GM19035 (cell line): Measurements from ENCODE around the gene KATNAL1.

Source experiments
- ATAC-seq: cut with Tn5 transposase; IDR thresholded peaks from one replicate; pipeline ENCODE4 v1.9.1; 2021; ENCODE audit not compliant: unreplicated experiment

The KATNAL1 gene

GRCh38 chr13:30307194-30307970 lies at the start of gene KATNAL1:
TSS of gene KATNAL1 (minus strand) at chr13:30307551. CDS start at chr13:30283777, 23,774 bp downstream.
- peak; percentile 66 for ATAC-seq

GRCh38 chr13:30355839-30356238 lies 48.5 kb upstream of the KATNAL1 start:
- no peak for ATAC-seq

GRCh38 chr13:30355384-30355699 lies 48.0 kb upstream of the KATNAL1 start:
- ATAC-seq = no peak

DNA sequence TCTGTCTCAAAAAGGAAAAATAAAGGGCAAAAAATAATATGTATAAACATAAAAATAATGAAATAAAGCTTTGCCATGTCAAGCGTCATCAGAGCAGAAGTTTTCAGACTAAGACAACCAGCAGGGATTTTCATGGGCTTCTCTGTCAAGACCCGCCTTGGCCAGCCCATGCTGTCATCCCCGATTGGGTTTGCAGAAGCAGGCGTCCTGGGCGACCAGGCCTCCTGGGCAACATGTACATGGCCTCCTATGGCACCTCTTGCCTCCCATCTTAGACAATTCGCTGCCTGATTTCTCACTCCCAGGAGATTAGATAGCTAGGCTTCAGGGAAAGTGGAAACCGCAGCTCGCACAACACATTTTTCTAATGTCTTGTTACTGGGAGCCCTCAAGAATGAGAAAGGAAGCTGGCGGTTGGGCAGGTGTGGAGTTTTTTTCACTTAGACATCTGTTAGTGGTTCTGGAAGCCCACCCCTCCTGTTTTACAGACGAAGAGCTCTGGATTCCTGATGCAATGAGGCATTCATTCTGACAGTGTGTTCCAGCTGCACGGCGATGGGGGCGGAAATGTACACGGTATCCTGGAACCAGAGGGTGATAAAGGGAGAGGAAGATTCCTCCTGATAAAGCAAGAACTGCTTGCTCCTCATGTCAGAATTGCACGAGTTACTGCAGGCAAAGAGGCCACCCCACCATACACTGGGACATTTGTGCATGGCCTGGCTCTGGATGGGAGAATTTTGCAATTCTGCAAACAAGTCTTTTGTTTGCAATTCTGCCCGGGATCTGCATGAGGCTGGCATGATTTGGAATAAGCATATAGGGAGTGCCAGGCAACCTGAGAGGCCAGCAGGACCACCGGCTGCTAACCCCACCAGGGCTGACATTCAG lies 47.4 kb upstream of the KATNAL1 start:
- ATAC-seq = no peak

GRCh38 chr13:30353471-30354215 lies 46.3 kb upstream of the KATNAL1 start:
- no peak for ATAC-seq

- ATAC-seq = no peak
Measured at GRCh38 chr13:30353060-30353459, 45.7 kb upstream of the KATNAL1 start.

DNA sequence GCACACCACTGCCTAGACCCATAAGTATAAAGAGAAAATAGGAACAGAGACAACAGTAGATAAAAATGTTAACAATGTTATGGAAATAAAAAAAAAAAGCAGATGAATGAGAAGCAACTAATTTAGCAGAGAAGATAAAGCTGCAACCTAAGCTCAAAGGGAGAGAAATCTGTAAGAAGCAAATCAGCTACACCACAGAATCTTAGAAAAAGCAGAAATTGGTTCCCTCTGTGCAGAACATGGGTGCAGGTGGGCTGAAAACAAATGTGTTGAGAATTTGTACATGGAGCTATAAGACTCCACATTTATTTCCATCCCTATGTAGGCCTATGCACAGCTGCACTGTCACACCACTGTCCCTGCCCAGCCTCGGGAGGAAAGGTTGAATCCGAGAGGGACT lies 44.8 kb upstream of the KATNAL1 start:
- no peak for ATAC-seq

GRCh38 chr13:30346789-30347167 lies 39.4 kb upstream of the KATNAL1 start:
- ATAC-seq = peak; percentile 35

- peak; percentile 80 for ATAC-seq
Measured at GRCh38 chr13:30346153-30346788, 38.9 kb upstream of the KATNAL1 start.

DNA sequence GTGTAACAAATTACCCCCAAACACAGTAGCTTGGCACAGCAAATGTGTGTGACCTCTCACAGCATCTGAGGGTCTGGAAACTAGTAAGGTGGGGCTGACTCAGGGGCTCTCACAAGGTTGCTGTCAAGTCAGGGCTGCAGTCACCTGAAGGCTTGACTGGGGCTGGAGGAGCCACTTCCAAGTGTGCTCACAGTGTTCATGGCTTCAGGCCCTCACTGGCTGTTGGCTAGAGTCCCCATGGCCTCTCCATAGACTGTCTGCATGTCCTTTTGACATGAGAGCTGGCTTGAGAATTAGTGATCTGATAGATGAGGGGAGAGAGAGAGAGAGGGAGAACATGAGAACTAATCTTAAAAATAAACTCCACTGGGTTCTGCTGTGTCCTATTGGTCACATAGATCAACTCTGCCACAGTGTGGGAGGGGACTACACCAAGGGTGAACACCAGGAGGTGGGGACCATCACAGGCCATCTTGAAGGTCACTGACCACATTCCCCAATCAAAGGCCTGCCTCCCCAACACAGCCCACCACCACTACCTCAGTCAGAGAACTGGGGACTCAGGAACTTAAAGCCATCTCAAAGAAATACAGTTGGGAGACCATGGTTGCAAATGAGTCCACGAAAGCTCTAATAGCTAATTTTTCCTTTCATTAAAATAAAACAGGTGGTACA lies 38.2 kb upstream of the KATNAL1 start:
- ATAC-seq = no peak

DNA sequence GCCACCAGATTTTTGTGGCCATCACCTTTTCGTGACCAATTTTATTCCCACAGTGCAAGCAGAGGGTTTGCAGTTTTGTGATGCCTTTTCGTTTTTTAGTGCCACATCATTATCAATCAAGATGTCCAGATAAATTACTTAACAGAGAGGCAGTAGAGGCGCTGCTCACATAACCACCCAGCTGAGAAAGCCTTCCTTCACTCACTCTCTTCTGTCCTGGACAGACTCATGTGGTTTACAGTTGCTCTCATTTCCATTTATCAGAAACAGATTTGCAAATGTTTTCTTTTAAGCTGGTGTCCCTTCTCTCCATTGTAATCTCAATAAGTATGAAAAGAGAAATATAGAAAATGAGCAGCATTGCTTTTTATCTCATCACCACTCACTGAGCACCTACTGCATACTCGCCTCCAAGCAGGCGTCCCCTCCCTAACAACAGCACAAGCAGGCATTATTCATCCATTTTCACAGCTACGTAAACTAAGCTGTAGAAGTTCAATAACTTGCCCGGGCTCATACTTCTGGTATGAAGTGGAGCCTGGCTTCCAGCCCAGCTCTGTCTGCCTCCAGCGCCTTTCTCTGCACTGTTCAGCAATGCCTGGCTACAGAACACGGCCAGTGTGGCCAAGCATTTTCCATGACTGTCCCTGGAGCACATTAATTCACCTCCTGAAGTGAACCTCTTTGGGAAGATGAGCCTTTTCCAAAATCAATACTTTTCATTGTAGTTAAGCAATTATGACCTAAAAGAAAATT lies 34.6 kb upstream of the KATNAL1 start:
- ATAC-seq = no peak

GRCh38 chr13:30340331-30341250 lies 33.2 kb upstream of the KATNAL1 start:
- no peak for ATAC-seq

GRCh38 chr13:30339738-30340330 lies 32.5 kb upstream of the KATNAL1 start:
- ATAC-seq = no peak

GRCh38 chr13:30338952-30339351 lies 31.6 kb upstream of the KATNAL1 start:
- no peak for ATAC-seq

DNA sequence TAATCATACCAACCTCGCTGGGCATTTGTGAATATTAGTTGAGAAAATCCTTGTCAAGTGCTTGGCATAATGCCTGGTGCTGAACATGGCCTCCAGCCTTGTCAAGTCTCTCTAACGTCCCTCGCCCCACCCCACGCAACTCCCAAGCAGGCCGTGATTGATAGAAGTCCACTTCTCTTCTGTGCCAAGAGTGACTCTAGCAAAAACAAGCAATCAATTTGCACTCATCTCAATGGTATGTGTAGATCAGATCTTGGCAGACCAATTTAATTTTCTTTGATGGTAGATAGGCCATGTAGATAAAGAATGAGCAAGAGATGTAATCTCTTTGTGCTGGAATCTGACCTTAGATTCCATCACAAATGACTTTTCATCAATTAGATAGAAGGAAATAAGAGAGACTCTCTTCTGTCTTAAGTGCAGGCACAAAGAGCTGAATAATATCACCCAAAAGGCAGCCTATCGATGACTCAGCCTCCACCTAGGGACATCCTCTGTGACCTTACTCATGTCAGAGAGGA lies 31.0 kb upstream of the KATNAL1 start:
- no peak for ATAC-seq

GRCh38 chr13:30337061-30337610 lies 29.8 kb upstream of the KATNAL1 start:
- ATAC-seq = no peak

DNA sequence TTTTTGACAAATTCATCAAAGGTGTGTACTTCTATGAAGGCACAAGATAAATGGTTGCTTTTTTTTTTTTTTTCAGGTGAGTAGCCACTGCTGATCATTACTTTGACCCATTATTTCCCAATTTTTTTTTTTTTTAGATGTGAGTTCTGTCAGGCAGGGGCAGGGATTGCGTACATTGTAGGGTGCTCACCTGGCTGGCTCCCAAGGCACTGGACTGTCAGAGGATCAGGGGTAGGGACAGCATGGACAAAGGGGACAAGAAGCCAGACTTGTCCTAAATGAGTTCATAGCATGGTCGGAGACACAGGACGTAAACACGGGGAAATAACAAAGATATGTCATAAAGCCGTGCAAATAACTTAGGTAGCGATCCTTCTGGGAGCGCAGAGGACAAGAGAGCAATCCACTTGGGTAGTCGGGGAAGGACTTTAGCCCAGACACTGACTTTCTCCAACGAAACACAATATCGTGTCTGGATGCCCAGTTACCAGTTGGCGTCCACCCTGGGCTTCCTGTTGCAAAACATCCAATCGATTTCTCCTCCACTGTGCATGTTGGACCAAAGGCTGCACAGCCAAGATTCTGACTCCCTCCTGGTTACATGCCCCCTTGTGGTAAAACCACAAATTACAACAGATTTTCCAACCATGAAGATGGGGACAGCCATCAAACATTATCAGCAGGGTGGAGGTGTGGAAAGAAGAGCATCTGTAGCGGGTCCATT lies 27.5 kb upstream of the KATNAL1 start:
- ATAC-seq = no peak
